HEK293 (cell line): ENCODE data around the gene CFAP90.

Experiments used
- CTCF ChIA-PET: fragments of 350-600 bp; formaldehyde crosslinking; extraction: SDS; loops from one replicate; lab custom pipeline; 2021; ENCODE audit warnings: antibody characterized with exemption; lab: Yijun Ruan, JAX
- POLR2A ChIA-PET: fragments of 300-600 bp; formaldehyde crosslinking; extraction: SDS; loops from one replicate; lab custom pipeline; 2020; ENCODE audit warnings: antibody characterized with exemption, inconsistent platforms; lab: Yijun Ruan, JAX
- H3K27ac ChIP-seq: fragments of 200-500 bp; sonication (Bioruptor generic); 2 replicates; pipeline ENCODE4 v1.5.1; 2014; ENCODE audit warnings: low read depth, low read length, control low read depth, inconsistent platforms; ENCODE audit errors: extremely low read depth
- H3K36me3 ChIP-seq, 2 experiments: fragments of 200-500 bp in 1 of 2; sonication (Bioruptor generic) in 1 of 2; 1 replicate in 1 of 2; 2 replicates in 1 of 2; pipeline ENCODE4 v1.5.1; 2014 to 2017; ENCODE audit warnings: inconsistent platforms in 2 of 2, low read length in 2 of 2; ENCODE audit not compliant: control insufficient read depth in 2 of 2, insufficient read depth in 1 of 2
- H3K4me1 ChIP-seq: fragments of 200-500 bp; sonication (Bioruptor generic); 2 replicates; pipeline ENCODE4 v1.5.1; 2014; ENCODE audit warnings: mild to moderate bottlenecking, low read length, inconsistent platforms; ENCODE audit not compliant: control insufficient read depth, insufficient read depth
- H3K4me3 ChIP-seq: 2 replicates; pipeline ENCODE4 v1.5.1; 2011; ENCODE audit warnings: low read depth, mild to moderate bottlenecking, control low read depth, low read length, moderate library complexity
- H3K9me3 ChIP-seq: fragments of 200-500 bp; sonication (Bioruptor generic); 2 replicates; pipeline ENCODE4 v1.5.1; 2014; ENCODE audit warnings: low read depth, low read length, inconsistent platforms; ENCODE audit not compliant: control insufficient read depth, insufficient read depth
- BCL11A ChIP-seq: fragments of 450-650 bp; formaldehyde crosslinking; IDR thresholded peaks from 2 replicates; pipeline ENCODE4 v1.5.1; 2016; ENCODE audit warnings: low read depth, missing biosample characterization, missing genetic modification characterization
- HOXA7 ChIP-seq: sonication (generic); formaldehyde crosslinking; IDR thresholded peaks from 2 replicates; pipeline ENCODE4 v1.8.1; 2022; ENCODE audit warnings: missing genetic modification reagents, borderline replicate concordance
- HOXC10 ChIP-seq: sonication (generic); formaldehyde crosslinking; IDR thresholded peaks from 2 replicates; pipeline ENCODE4 v1.8.1; 2023; ENCODE audit warnings: mild to moderate bottlenecking, missing genetic modification reagents
- HOXD13 ChIP-seq: sonication (generic); formaldehyde crosslinking; IDR thresholded peaks from 2 replicates; pipeline ENCODE4 v1.8.0; 2022; ENCODE audit warnings: missing genetic modification reagents, borderline replicate concordance
- KLF1 ChIP-seq: fragments of 450-650 bp; formaldehyde crosslinking; IDR thresholded peaks from 2 replicates; pipeline ENCODE4 v1.5.1; 2016; ENCODE audit warnings: missing biosample characterization, missing genetic modification characterization
- SALL2 ChIP-seq: fragments of 450-650 bp; formaldehyde crosslinking; IDR thresholded peaks from 2 replicates; pipeline ENCODE4 v1.5.0; 2017; ENCODE audit warnings: missing biosample characterization, mild to moderate bottlenecking, missing genetic modification characterization, borderline replicate concordance
- SCRT1 ChIP-seq: fragments of 450-650 bp; formaldehyde crosslinking; IDR thresholded peaks from 2 replicates; pipeline ENCODE4 v1.5.1; 2016; ENCODE audit warnings: missing biosample characterization, missing genetic modification characterization, borderline replicate concordance
- SCRT2 ChIP-seq: fragments of 450-650 bp; formaldehyde crosslinking; IDR thresholded peaks from 2 replicates; pipeline ENCODE4 v1.5.1; 2016; ENCODE audit warnings: missing biosample characterization, missing genetic modification characterization
- SP3 ChIP-seq: fragments of 450-650 bp; formaldehyde crosslinking; IDR thresholded peaks from 2 replicates; pipeline ENCODE4 v1.5.1; 2016; ENCODE audit warnings: missing biosample characterization, missing genetic modification characterization
- SP7 ChIP-seq: fragments of 450-650 bp; formaldehyde crosslinking; IDR thresholded peaks from 2 replicates; pipeline ENCODE4 v1.5.1; 2016; ENCODE audit warnings: missing biosample characterization, missing genetic modification characterization
- ZBTB11 ChIP-seq: fragments of 450-650 bp; formaldehyde crosslinking; conservative IDR thresholded peaks from 2 replicates; pipeline ENCODE4 v1.5.1; 2016; ENCODE audit warnings: low read depth, missing biosample characterization, missing genetic modification characterization
- ZBTB21 ChIP-seq: fragments of 450-650 bp; formaldehyde crosslinking; IDR thresholded peaks from 2 replicates; pipeline ENCODE4 v1.5.1; 2017; ENCODE audit warnings: missing biosample characterization, missing genetic modification characterization
- ZNF10 ChIP-seq: fragments of 450-650 bp; formaldehyde crosslinking; IDR thresholded peaks from 2 replicates; pipeline ENCODE4 v1.5.1; 2017; ENCODE audit warnings: missing biosample characterization, missing genetic modification characterization
- ZNF138 ChIP-seq: fragments of 450-650 bp; formaldehyde crosslinking; IDR thresholded peaks from 2 replicates; pipeline ENCODE4 v1.5.1; 2016; ENCODE audit warnings: missing biosample characterization, missing genetic modification characterization, borderline replicate concordance
- ZNF140 ChIP-seq: fragments of 450-650 bp; formaldehyde crosslinking; IDR thresholded peaks from 2 replicates; pipeline ENCODE4 v1.5.1; 2016; ENCODE audit warnings: missing biosample characterization, missing genetic modification characterization
- ZNF157 ChIP-seq: fragments of 450-650 bp; formaldehyde crosslinking; IDR thresholded peaks from 2 replicates; pipeline ENCODE4 v1.5.1; 2016; ENCODE audit warnings: missing biosample characterization, missing genetic modification characterization
- ZNF169 ChIP-seq: fragments of 450-650 bp; formaldehyde crosslinking; IDR thresholded peaks from 2 replicates; pipeline ENCODE4 v1.5.1; 2016; ENCODE audit warnings: missing biosample characterization, missing genetic modification characterization
- ZNF266 ChIP-seq: fragments of 450-650 bp; formaldehyde crosslinking; IDR thresholded peaks from 2 replicates; pipeline ENCODE4 v1.5.1; 2016; ENCODE audit warnings: missing biosample characterization, missing genetic modification characterization, low read depth
- ZNF362 ChIP-seq: fragments of 450-650 bp; formaldehyde crosslinking; IDR thresholded peaks from 2 replicates; pipeline ENCODE4 v1.5.1; 2016; ENCODE audit warnings: missing biosample characterization, missing genetic modification characterization
- ZNF449 ChIP-seq: fragments of 450-650 bp; formaldehyde crosslinking; IDR thresholded peaks from 2 replicates; pipeline ENCODE4 v1.5.1; 2017; ENCODE audit warnings: missing biosample characterization, mild to moderate bottlenecking, missing genetic modification characterization, moderate library complexity
- ZNF555 ChIP-seq: fragments of 450-650 bp; formaldehyde crosslinking; conservative IDR thresholded peaks from 2 replicates; pipeline ENCODE4 v1.5.1; 2017; ENCODE audit warnings: missing biosample characterization, mild to moderate bottlenecking, missing genetic modification characterization, inconsistent platforms
- ZNF596 ChIP-seq: fragments of 450-650 bp; IDR thresholded peaks from 2 replicates; pipeline ENCODE4 v1.5.0; 2018; ENCODE audit warnings: missing biosample characterization, mild to moderate bottlenecking, missing genetic modification characterization, moderate library complexity
- ZNF664 ChIP-seq: fragments of 450-650 bp; formaldehyde crosslinking; IDR thresholded peaks from 2 replicates; pipeline ENCODE4 v1.5.1; 2016; ENCODE audit warnings: missing biosample characterization, missing genetic modification characterization
- ZNF830 ChIP-seq: fragments of 450-650 bp; IDR thresholded peaks from 2 replicates; pipeline ENCODE4 v1.5.0; 2018; ENCODE audit warnings: missing biosample characterization, missing genetic modification characterization, low read depth, mild to moderate bottlenecking, moderate library complexity
- ZXDB ChIP-seq: fragments of 450-650 bp; formaldehyde crosslinking; IDR thresholded peaks from 2 replicates; pipeline ENCODE4 v1.5.1; 2016; ENCODE audit warnings: missing biosample characterization, missing genetic modification characterization

The CFAP90 gene

GRCh38 chr5:7837403-7837802 lies 13.5 kb downstream of the CFAP90 start:
- CTCF ChIA-PET: interaction anchor here (2.5 kb wide), 1 partner anchor 21 kb away, joined by 16 read pairs; no protein-coding TSS in a partner anchor
- H3K36me3 ChIP-seq: no peaks in the 10 kb centered on the region
- no peak overlapping the region for H3K27ac ChIP-seq
- no peaks in the 10 kb centered on the region for H3K4me1 ChIP-seq
- POLR2A ChIA-PET: no interaction called here
- no peaks in the 10 kb centered on the region for H3K9me3 ChIP-seq
- no peak for TF ChIP-seq ZXDB (tag by site-specific recombination)
- no peak for TF ChIP-seq ZNF157 (tag by site-specific recombination)
- TF ChIP-seq ZNF266 (tag by site-specific recombination): no peak
- no peak for TF ChIP-seq ZNF449
- TF ChIP-seq SALL2 (tag by site-specific recombination): no peak
- TF ChIP-seq, all 188 proteins: peak for 0
- H3K4me3 ChIP-seq: no peak overlapping the region

- no peaks in the 10 kb centered on the region for H3K9me3 ChIP-seq
- no peaks in the 10 kb centered on the region for H3K36me3 ChIP-seq
- POLR2A ChIA-PET: no interaction called here
- H3K27ac ChIP-seq: no peak overlapping the region
- H3K4me1 ChIP-seq: no peaks in the 10 kb centered on the region
- CTCF ChIA-PET: interaction anchor here (6.0 kb wide), 1 partner anchor 19 kb away, joined by 46 read pairs; no protein-coding TSS in a partner anchor
- TF ChIP-seq ZNF362 (tag by site-specific recombination) (no peak), ZNF830 (no peak), SP3 (tag by site-specific recombination) (no peak), ZNF140 (no peak), ZNF169 (tag by site-specific recombination) (no peak), ZNF138 (no peak), SP7 (no peak), ZNF555 (tag by site-specific recombination) (no peak), SCRT1 (tag by site-specific recombination) (no peak)
- no peak overlapping the region for H3K4me3 ChIP-seq
Observed at GRCh38 chr5:7834982-7835381, 16.0 kb downstream of the CFAP90 start.

- Histone ChIP-seq H3K4me3 (no peak overlapping the region), H3K36me3 (no peaks in the 10 kb centered on the region)
- ChIA-PET CTCF (interaction anchor here (1.8 to 2.8 kb wide), 2 partner anchors 12 to 28 kb away, joined by 5 to 22 read pairs; no protein-coding TSS in a partner anchor), POLR2A (no interaction called here)
- TF ChIP-seq ZNF138: no peak
- TF ChIP-seq HOXD13 (CRISPR knock-in tag): no peak
- TF ChIP-seq BCL11A (tag by site-specific recombination): no peak
- TF ChIP-seq, all 188 proteins: peak for 0
- H3K27ac ChIP-seq: no peak overlapping the region
- H3K4me1 ChIP-seq: no peaks in the 10 kb centered on the region
- H3K9me3 ChIP-seq: no peaks in the 10 kb centered on the region
Observed at GRCh38 chr5:7828269-7828668, 22.7 kb downstream of the CFAP90 start.

GRCh38 chr5:7827610-7828009 lies 23.3 kb downstream of the CFAP90 start:
- Histone ChIP-seq H3K36me3 (no peaks in the 10 kb centered on the region), H3K9me3 (no peaks in the 10 kb centered on the region), H3K27ac (no peak overlapping the region), H3K4me1 (no peaks in the 10 kb centered on the region), H3K4me3 (no peak overlapping the region)
- CTCF ChIA-PET: interaction anchor here (0.8 to 2.8 kb wide), 3 partner anchors 11 to 29 kb away, joined by 3 to 22 read pairs (median 5); no protein-coding TSS in a partner anchor
- POLR2A ChIA-PET: no interaction called here
- no peak for TF ChIP-seq ZNF10 (tag by site-specific recombination)
- no peak for TF ChIP-seq SCRT2
- TF ChIP-seq HOXA7: no peak
- TF ChIP-seq KLF1 (tag by site-specific recombination): no peak
- TF ChIP-seq HOXC10: no peak
- TF ChIP-seq ZBTB21 (tag by site-specific recombination): no peak
- TF ChIP-seq ZNF664: no peak
- no peak for TF ChIP-seq ZBTB11 (tag by site-specific recombination)
- TF ChIP-seq ZNF596 (tag by site-specific recombination): no peak
